HG02884 (cell line): ENCODE results near the gene SEC14L6.
"Not testable (repeated sequence)": the region's sequence is repeated elsewhere in the genome, so short reads cannot be mapped to it uniquely, and the experiment has no call there.

Source experiments
- ATAC-seq: cut with Tn5 transposase; IDR thresholded peaks from one replicate; pipeline ENCODE4 v1.9.1; 2021; ENCODE audit warnings: mild to moderate bottlenecking, moderate library complexity; ENCODE audit not compliant: unreplicated experiment

SEC14L6 gene

DNA sequence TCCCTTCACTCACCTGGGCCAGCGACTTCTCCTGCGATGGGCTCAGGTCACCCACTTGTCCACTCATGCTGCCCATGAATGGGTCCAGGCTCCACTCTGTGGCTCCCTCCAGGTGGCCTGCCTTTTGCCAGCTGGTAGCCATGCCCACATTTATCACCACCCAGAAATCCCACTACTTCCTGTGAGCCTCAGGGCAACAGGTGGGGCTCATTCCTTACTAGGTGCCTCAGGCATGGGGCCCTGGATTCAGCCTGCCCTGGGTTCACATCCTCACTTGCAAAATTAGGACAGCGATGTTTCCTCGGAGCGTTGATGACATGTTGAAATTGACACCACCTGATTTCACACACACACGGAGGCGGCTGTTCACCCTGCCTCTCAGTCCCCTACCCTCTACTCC is at the start of gene SEC14L6:
TSS of gene SEC14L6 (minus strand) at position 126 of the 400 bp plus-strand sequence. CDS start at position 67, 59 bp downstream.
- ATAC-seq, result no peak

- ATAC-seq, result no peak
Measured at GRCh38 chr22:30596199-30596598, 49.7 kb upstream of the SEC14L6 start.

GRCh38 chr22:30592360-30592713 is 45.8 kb upstream of the SEC14L6 start:
- not testable (repeated sequence) for ATAC-seq

DNA sequence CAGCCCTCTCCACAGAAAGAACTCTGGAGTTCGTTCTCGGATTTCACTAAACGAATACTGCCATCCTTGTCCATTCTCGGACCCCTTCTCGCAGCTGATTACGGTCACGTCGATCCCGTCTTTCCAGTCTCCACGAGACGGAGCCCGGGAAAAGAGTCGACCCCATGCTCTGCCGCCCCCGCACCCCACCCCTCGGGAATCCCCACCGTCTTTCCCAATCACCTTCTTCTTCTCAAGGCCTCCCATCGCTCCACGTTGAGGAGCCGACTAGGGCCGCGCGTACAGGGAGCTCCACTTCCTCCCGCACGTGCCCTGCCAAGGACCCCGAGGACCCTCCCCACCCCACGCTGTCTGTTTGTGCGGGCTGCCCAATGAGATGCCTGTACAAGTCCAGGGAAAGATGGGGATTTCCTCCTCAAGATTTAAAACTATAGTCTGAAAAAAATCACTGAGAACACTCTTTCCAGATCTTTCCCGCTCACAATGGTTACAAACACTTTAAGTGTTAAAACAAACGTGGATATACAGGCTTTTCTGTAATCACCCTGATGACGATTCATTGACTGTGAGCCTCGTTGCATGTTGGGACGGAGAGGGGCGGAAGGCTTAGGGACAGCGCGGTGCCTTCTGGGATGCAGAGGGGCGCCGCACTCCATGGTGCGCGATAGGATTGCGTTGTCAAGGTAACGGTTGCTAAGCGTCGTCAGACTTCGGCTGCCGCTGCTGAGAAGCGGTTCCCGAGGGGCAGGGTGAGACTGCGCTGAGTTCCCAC is 45.2 kb upstream of the SEC14L6 start, which contains the start of gene PES1:
TSS of gene PES1 (minus strand) at position 323 of the 772 bp plus-strand sequence. CDS start at position 246, 77 bp downstream.
- peak; percentile 87 for ATAC-seq

DNA sequence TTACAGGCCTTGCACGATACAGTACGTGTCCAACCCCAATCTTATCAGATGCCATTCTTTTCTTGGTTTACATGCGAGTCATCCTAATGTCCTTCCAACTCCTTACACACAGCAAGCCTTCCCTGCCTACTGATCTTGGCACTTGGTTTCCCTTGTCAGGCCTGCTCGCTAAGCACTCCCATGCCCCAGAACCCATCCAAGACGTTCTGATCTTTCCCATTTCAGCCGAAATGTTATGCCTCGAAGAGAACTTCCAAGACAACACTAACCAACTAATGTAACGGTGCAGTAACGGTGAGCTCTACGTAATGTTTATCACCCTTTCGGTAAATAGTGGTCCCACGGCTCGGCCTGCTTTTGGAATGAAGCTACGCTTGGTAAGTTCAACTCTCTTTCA is 44.6 kb upstream of the SEC14L6 start:
- no peak for ATAC-seq

DNA sequence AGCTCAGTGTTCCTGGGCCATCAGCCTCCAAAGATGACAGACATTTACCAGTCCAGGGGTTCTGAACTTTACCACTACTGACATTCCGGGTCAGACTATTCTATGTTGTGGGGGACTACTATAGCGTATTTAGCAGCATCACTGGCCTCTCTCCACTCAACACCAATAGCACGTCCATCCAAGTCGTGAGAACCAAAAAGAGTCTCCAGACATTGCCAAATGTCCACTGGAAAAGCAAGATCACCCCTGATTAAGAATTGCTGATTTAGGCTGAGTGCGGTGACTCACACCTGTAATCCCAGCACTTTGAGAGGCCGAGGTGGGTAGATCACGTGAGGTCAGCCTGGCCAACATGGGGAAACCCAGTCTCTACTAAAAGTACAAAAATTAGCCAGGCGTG is 39.9 kb upstream of the SEC14L6 start:
- no peak for ATAC-seq

- ATAC-seq, result no peak
Measured at GRCh38 chr22:30584441-30584840, 37.9 kb upstream of the SEC14L6 start.

GRCh38 chr22:30582788-30583545 is 36.4 kb upstream of the SEC14L6 start:
- ATAC-seq, result no peak

GRCh38 chr22:30582051-30582450 is 35.5 kb upstream of the SEC14L6 start:
- ATAC-seq, result no peak

DNA sequence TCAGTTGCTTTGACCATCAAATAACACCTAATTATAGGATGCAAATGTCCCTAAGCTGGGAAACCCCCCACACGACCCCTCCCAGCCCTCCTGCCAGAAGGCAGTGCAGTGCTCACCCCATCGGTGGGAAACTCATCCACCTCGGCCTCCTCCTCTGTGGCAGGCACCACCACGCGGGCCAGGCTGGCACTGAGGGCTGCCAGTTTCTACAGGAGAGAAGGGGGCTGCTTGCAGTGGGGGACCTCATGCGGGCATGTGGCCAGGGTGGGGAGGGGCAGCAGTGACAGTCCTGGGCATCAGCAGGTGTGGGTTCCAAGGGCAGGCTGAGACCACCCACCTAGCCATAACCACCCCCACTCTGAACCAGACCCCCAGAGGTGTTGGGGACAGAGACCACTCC is 34.4 kb upstream of the SEC14L6 start:
- no peak for ATAC-seq

GRCh38 chr22:30578481-30578880 is 31.9 kb upstream of the SEC14L6 start:
- ATAC-seq, result no peak

DNA sequence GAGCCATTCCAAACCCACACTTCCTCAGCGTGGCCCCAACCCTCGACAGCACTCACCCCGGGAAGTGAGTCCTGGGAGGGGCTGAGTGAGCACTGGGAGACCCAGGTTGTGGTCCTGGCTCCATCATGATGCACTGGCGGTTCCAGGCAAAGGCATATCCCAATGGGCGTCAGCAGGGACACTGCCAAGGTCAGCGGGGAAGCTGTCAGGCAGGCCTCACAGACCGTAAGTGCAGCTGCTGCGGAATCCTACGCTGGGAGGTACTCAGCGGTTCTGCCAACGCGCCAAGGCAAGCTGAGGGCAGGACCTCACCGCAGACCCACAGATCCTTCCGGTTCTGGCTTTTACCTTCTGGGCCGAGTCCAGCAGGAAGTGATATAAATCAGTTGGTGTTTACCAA is 29.3 kb upstream of the SEC14L6 start:
- ATAC-seq, result no peak

DNA sequence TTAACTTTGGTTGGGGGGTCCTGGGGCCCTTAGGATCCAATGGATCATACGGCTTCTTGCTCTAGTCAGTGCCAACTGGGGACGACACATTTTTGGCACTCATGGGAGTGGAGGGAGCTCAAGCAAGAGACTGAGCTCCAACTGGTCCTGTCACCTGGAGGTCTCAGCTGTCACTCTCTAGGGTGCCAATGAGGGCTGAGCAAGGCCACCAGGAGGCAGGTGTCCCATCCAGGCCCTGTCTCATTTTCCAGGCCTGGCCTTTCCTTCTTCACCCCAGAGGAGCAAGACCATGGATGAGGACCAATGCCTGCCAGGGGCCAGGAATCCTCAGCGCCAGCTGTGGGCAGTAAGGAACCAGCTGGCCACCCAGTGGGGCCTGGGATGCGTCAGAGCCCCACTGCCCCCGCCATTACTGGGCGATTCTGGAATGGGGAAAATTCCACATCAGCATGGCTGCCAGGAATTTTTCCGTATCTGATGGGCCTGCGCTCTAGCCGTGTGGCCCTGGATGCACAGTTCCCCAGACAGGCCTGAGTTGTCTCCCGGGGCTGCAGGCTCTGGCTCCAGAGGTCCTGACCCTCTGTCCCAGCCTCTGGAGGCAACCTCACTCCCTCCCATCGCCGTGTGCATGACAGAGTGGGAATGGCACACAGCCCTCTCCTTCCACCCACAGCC is 28.6 kb upstream of the SEC14L6 start:
- ATAC-seq, result no peak

GRCh38 chr22:30574095-30574981 is 27.8 kb upstream of the SEC14L6 start, which contains the start of gene GAL3ST1:
Gene GAL3ST1, minus strand, starts transcription at chr22:30574665. Its CDS starts 17,273 bp downstream, at chr22:30557392.
- ATAC-seq, result no peak

- no peak for ATAC-seq
Measured at GRCh38 chr22:30573594-30574094, 27.1 kb upstream of the SEC14L6 start.

DNA sequence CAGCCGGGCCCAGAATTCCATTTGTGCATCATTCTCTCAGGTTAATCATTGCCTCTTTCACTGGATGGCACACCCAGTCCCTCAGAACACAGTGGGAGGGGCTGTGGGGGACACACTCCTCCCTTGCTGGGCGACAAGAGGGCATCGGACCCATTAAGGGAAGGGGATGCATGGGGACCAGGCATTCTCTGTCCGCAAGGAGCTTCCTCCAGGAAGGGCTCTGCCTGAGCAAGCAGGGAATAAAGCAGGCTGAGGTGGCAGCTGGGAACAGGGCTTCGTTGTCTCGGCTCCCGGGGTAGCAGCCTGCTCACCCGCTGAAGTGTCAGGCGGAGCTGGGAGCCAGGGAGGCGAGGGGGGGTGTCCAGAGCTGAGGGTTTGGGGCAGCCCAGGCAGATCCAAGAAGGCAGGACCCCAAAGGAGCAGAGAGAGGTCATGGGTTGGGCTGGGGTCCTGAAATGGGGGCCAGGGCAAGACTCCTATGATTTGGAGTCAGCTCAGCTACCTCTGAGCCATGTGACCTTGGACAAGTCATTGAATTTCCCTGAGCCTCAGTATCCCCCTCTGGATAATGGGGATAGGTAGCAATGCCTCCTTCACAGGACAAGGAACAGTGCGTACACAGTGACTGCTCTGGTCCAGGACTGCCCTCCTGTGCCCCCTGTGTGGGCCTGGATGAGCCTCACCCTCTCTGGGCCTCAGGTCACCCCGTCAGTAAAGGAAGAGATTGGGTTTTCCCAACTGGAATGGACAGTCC is 26.5 kb upstream of the SEC14L6 start:
- ATAC-seq, result no peak

DNA sequence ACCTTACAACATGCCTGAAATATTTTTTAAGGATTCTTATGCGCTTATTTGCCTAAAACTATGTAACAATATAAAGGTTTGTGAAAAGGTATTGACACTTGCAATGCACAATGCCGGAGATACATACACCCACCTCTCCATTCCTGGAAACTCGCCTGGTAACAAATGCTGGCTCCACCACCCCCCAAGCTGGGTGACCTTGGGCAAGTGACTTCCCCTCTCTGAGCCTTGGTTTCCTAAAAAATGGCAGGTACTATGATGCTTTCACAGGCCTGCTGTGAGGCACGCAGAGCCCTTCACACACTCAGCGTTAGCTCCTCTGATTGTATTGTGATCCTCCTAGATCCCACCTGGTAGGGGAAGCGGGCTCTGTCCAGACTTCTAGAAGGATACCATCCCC is 25.7 kb upstream of the SEC14L6 start:
- no peak for ATAC-seq

DNA sequence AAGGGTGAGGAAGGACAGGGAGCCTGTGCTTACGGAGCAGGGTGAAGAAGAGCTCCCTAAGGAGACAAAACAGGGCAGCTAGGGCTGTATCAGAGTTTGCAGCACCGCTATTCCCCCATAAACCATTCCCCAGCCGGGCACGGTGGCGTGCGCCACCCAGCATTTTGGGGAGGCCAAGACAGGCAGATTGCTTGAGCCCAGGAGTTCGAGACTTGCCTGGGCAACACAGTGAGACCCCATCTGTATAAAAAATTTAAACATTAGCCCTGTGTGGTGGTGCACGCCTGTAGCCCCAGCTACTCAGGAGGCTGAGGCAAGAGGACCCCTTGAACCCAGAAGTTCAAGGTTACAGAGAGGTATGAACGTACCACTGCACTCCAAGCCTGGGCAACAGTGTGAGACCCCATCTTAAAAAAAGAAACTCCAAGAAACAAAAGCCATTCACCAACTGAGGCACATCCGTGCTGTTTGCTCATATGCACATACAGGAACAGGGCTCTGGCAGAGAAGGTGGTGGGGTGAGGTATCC is 23.2 kb upstream of the SEC14L6 start:
- ATAC-seq, result no peak

DNA sequence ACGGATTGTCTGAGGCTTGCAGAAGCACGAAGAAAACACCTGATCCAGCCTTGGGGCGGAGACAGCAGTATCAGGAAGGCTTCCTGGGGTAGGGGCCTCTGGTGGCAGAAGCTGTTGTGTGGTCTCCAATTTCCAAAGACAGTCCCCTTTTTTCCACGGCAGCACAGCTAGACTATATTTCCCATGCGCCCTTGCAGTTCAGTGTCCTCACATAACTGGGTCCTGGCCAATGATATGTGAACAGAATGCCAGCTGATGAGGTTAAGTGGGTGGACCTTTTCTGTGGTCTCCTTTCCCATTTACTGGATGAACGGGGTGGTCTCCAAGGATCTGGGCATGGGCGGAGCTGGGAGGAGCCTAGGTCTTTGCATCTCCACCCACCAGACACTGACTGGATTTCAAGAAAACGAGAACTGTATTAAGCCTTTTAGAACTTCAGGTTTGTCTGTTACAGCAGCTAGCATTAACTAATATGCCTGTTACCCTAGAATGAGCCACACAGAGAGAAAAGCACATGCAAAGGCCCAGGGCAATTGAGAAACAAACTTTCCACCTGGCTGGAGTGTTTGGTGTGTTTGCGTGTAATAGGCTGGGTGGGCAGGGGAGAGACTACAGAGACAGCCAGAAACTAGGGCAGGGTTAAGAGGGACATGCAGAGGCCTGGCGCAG is 21.7 kb upstream of the SEC14L6 start:
- ATAC-seq, result no peak
